CD4-positive, alpha-beta T cell (primary cell): ENCODE results near the gene SNX33. TPM values are rescaled to one million over a fixed set of nuclear protein-coding genes. Genes with fewer than 3 reads are reported as not detected.

Experiments used
- ATAC-seq: fragments of 200-7000 bp; cut with Tn5 transposase; one replicate; pipeline ENCODE4 v1.10.0; 2022; ENCODE audit warnings: mild to moderate bottlenecking; ENCODE audit not compliant: poor library complexity
- CTCF ChIA-PET: fragments of 350-600 bp; sonication (Branson Sonifier 250); formaldehyde crosslinking; loops from one replicate; lab custom pipeline; 2021; ENCODE audit warnings: antibody characterized with exemption, inconsistent platforms; lab: Charles Lee
- POLR2A ChIA-PET: fragments of 350-600 bp; sonication (Branson Sonifier 250); formaldehyde crosslinking; loops from one replicate; lab custom pipeline; 2021; ENCODE audit warnings: antibody characterized with exemption, inconsistent platforms; lab: Charles Lee
- DNase-seq, 14 experiments: peaks; one replicate each; pipeline ENCODE4 v3.0.0-alpha.2; 2013 to 2020; ENCODE audit warnings: mixed read lengths in 2 of 14
- H3K27ac ChIP-seq, 2 donors: one replicate each; pipeline versions ENCODE4 v1.5.1 to v1.7.0; 2013; ENCODE audit warnings: low read length in 2 of 2, low read depth in 1 of 2, mild to moderate bottlenecking in 1 of 2
- H3K27me3 ChIP-seq, 2 experiments: 1 replicate in 1 of 2; 2 replicates in 1 of 2; pipeline versions ENCODE4 v1.6.1 to v1.7.0; 2013; ENCODE audit warnings: low read length in 2 of 2, control low read depth in 1 of 2, mild to moderate bottlenecking in 1 of 2, moderate library complexity in 1 of 2; ENCODE audit not compliant: insufficient read depth in 2 of 2, control insufficient read depth in 1 of 2
- H3K36me3 ChIP-seq: one replicate; pipeline ENCODE4 v1.6.1; 2013; ENCODE audit warnings: low read length, control low read depth; ENCODE audit not compliant: insufficient read depth
- H3K4me1 ChIP-seq: one replicate; pipeline ENCODE4 v1.6.1; 2013; ENCODE audit warnings: low read length, control low read depth; ENCODE audit not compliant: insufficient read depth
- H3K4me3 ChIP-seq: one replicate; pipeline ENCODE4 v1.5.1; 2013; ENCODE audit warnings: mild to moderate bottlenecking, low read length, moderate library complexity
- H3K9me3 ChIP-seq, 2 experiments: 1 replicate in 1 of 2; 2 replicates in 1 of 2; pipeline versions ENCODE4 v1.6.1 to v1.7.0; 2013; ENCODE audit warnings: low read length in 2 of 2, mild to moderate bottlenecking in 2 of 2, control low read depth in 1 of 2, moderate library complexity in 1 of 2; ENCODE audit not compliant: control insufficient read depth in 1 of 2, insufficient read depth in 1 of 2
- H3K27ac Mint-ChIP-seq: one replicate; pipeline ENCODE4 v1.8.0; 2020; ENCODE audit warnings: mixed read lengths
- H3K27me3 Mint-ChIP-seq: one replicate; pipeline ENCODE4 v1.8.0; 2021; ENCODE audit warnings: mixed read lengths
- H3K36me3 Mint-ChIP-seq: one replicate; pipeline ENCODE4 v1.8.0; 2021; ENCODE audit warnings: low read depth, mixed read lengths
- H3K4me1 Mint-ChIP-seq: one replicate; pipeline ENCODE4 v1.8.0; 2021; ENCODE audit warnings: low read depth, mixed read lengths
- H3K4me3 Mint-ChIP-seq: one replicate; pipeline ENCODE4 v1.8.0; 2020; ENCODE audit warnings: mild to moderate bottlenecking, mixed read lengths
- H3K9me3 Mint-ChIP-seq: one replicate; pipeline ENCODE4 v1.8.0; 2020; ENCODE audit warnings: mixed read lengths
- CTCF ChIP-seq: fragments of 200-600 bp; IDR thresholded peaks from one replicate; pipeline ENCODE4 v1.8.0; 2022; ENCODE audit warnings: antibody characterized with exemption, mild to moderate bottlenecking
- intact Hi-C, 2 experiments: fragments of 100-400 bp; cut with DNase I in 1 of 2; cut with micrococcal nuclease in 1 of 2; formaldehyde crosslinking; loops; one replicate each; pipeline versions ENCODE4 v1.15.1 to v1.9.0; 2023 to 2025; cut with DNase I, micrococcal nuclease
- total RNA-seq, 174 experiments: library from RNA in 2 of 174; stranded (reverse) in 2 of 174; gene quantifications; one replicate each; pipeline ENCODE4 v1.2.3 and lab custom pipeline; 2021 to 2026

The SNX33 gene
- total RNA-seq, 2 experiments from 2014 or later: 0.59 to 0.82 TPM

- TF ChIP-seq CTCF: no peak
- Mint-ChIP-seq H3K27me3 (no peaks in the 10 kb centered on the region), H3K27ac (no peak overlapping the region), H3K36me3 (no peaks in the 10 kb centered on the region), H3K4me1 (peaks cover 24% of the 10 kb centered on the region), H3K9me3 (no peaks in the 10 kb centered on the region), H3K4me3 (no peak overlapping the region)
- DNase-seq (no peak), ATAC-seq (no peak)
- no peaks in the 10 kb centered on the region for H3K27me3 ChIP-seq
- ChIA-PET POLR2A (interaction anchor here (1.1 kb wide), 1 partner anchor 13 kb away, joined by 3 read pairs; the partner anchor contains the start of gene IMP3), CTCF (no interaction called here)
- intact Hi-C loops: no loop called here
- no peak overlapping the region for H3K27ac ChIP-seq
- H3K36me3 ChIP-seq: no peaks in the 10 kb centered on the region
- peaks cover 23% of the 10 kb centered on the region for H3K4me1 ChIP-seq
- no peaks in the 10 kb centered on the region for H3K9me3 ChIP-seq
- no peak overlapping the region for H3K4me3 ChIP-seq
These were observed 5.7 kb downstream of the SNX33 start for GRCh38 chr15:75653347-75653913.

DNA sequence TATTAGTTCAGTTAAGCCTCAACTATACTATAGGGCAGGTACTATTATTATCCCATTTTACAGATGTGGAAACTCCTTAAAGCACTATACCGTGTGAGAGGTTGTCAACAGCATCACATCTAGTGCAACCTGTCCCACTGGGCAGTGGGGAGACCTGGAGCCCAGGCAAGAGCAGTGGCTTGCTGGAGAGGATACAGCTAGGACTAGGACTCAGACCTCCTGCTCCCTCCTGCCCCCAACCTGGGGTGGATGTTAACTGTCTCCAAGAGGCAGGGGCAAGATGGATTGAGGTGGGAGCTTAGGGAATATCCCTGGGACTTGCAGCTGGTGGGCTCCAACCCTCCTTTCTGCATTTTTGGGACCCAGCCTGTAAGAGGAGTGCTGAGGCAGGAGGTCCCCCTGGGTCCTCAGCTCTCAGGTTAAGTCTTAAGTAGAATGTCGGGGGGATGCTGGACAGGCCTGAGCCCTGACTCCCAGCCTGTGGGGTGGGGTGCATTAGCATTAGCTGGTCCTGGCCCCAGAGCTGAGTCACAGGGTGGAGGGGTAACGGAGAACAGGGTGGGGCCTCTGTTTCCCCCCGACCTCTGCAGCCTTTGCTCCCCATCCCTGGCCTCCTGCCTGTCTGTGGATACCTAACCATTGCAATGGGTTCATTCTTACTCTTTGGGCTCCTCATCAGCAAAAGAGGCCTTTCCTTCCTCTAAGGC lies 6.6 kb downstream of the SNX33 start:
- no peaks in the 10 kb centered on the region for H3K36me3 ChIP-seq
- ChIA-PET CTCF (interaction anchor here (1.4 kb wide), 1 partner anchor 13 kb away, joined by 4 read pairs; no protein-coding TSS in a partner anchor), POLR2A (interaction anchor here (1.0 to 1.1 kb wide), 2 partner anchors 14 to 286 kb away, joined by 3 read pairs; partner anchors contain the start of genes IMP3 and MAN2C1)
- no peak overlapping the region for H3K4me3 ChIP-seq
- no peaks in the 10 kb centered on the region for H3K27me3 Mint-ChIP-seq
- H3K4me1 Mint-ChIP-seq: peaks cover 24% of the 10 kb centered on the region
- intact Hi-C loops: no loop called here
- H3K27ac Mint-ChIP-seq: no peak overlapping the region
- H3K4me1 ChIP-seq: peaks cover 19% of the 10 kb centered on the region
- H3K27me3 ChIP-seq: no peaks in the 10 kb centered on the region
- no peaks in the 10 kb centered on the region for H3K9me3 ChIP-seq
- H3K4me3 Mint-ChIP-seq: no peak overlapping the region
- DNase-seq: no peak
- H3K27ac ChIP-seq: no peak overlapping the region
- H3K9me3 Mint-ChIP-seq: no peaks in the 10 kb centered on the region
- no peak for TF ChIP-seq CTCF
- ATAC-seq: no peak
- no peaks in the 10 kb centered on the region for H3K36me3 Mint-ChIP-seq

DNA sequence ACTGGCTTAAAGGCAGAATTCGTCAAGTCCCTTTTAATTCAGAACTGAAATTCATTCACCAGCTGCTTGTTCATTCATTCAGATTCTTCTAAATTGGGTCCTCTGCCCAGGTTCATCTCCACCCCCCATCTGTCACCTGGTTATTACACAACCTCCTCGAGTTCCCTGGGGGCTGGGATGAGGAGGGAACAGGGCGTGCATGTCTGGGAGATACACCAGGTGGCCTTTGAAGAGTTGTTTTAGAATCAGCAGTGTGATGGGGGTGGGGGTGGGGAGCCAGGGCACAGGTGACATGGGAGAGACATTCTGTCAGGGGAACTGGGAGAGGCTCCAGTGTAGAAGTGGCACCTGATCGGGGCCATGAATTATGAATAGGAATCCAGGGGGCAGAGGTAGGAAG lies 8.2 kb downstream of the SNX33 start:
- Mint-ChIP-seq H3K36me3 (no peaks in the 10 kb centered on the region), H3K27ac (no peak overlapping the region), H3K4me3 (no peak overlapping the region), H3K9me3 (no peaks in the 10 kb centered on the region), H3K27me3 (no peaks in the 10 kb centered on the region), H3K4me1 (peaks cover 8% of the 10 kb centered on the region)
- ChIA-PET CTCF (no interaction called here), POLR2A (no interaction called here)
- Histone ChIP-seq H3K27me3 (no peaks in the 10 kb centered on the region), H3K36me3 (no peaks in the 10 kb centered on the region), H3K27ac (no peak overlapping the region), H3K4me1 (peaks cover 16% of the 10 kb centered on the region), H3K4me3 (no peak overlapping the region), H3K9me3 (no peaks in the 10 kb centered on the region)
- TF ChIP-seq CTCF: no peak
- intact Hi-C loops: no loop called here
- ATAC-seq (no peak), DNase-seq (no peak)
